Naive thymus-derived CD4-positive, alpha-beta T cell (primary cell): ENCODE results near the gene PLAU. TPM values are rescaled to one million over a fixed set of nuclear protein-coding genes. Genes with fewer than 3 reads are reported as not detected.
"Not testable (repeated sequence)": the region's sequence is repeated elsewhere in the genome, so short reads cannot be mapped to it uniquely, and the experiment has no call there.

Source experiments
- ATAC-seq: fragments of 150-1000 bp; cut with Tn5 transposase; 2 replicates; pipeline ENCODE4 v1.10.0; 2021; ENCODE audit warnings: mild to moderate bottlenecking, moderate library complexity
- CTCF ChIA-PET: fragments of 350-600 bp; sonication (Branson Sonifier 250); formaldehyde crosslinking; loops from one replicate; lab custom pipeline; 2021; ENCODE audit warnings: antibody characterized with exemption; lab: Charles Lee
- POLR2A ChIA-PET: fragments of 350-600 bp; sonication (Branson Sonifier 250); formaldehyde crosslinking; loops from one replicate; lab custom pipeline; 2021; ENCODE audit warnings: antibody characterized with exemption, inconsistent platforms; lab: Charles Lee
- DNase-seq, 9 donors: peaks; one replicate each; pipeline versions ENCODE4 v3.0.0 to v3.0.0-alpha.2; 2020 to 2022; ENCODE audit warnings: mixed read lengths in 1 of 9
- H3K27ac ChIP-seq: one replicate; pipeline ENCODE4 v1.7.0; 2013; ENCODE audit warnings: mild to moderate bottlenecking, low read depth, low read length, moderate library complexity
- H3K27me3 ChIP-seq, 2 donors: one replicate each; pipeline ENCODE4 v1.7.0; 2013; ENCODE audit warnings: low read length in 2 of 2, mild to moderate bottlenecking in 2 of 2, moderate library complexity in 2 of 2; ENCODE audit not compliant: control insufficient read depth in 2 of 2, insufficient read depth in 2 of 2
- H3K36me3 ChIP-seq, 3 experiments: 1 replicate in 2 of 3; 2 replicates in 1 of 3; pipeline ENCODE4 v1.7.0; 2013; ENCODE audit warnings: low read length in 3 of 3, mild to moderate bottlenecking in 3 of 3, moderate library complexity in 1 of 3; ENCODE audit not compliant: insufficient read depth in 3 of 3, control insufficient read depth in 2 of 3
- H3K4me1 ChIP-seq, 2 donors: one replicate each; pipeline ENCODE4 v1.7.0; 2013; ENCODE audit warnings: low read length in 2 of 2, mild to moderate bottlenecking in 2 of 2, moderate library complexity in 1 of 2; ENCODE audit not compliant: control insufficient read depth in 2 of 2, insufficient read depth in 2 of 2
- H3K4me3 ChIP-seq: 2 replicates; pipeline ENCODE4 v1.7.0; 2013; ENCODE audit warnings: mild to moderate bottlenecking, low read length
- H3K9me3 ChIP-seq, 3 experiments: 1 replicate in 2 of 3; 2 replicates in 1 of 3; pipeline ENCODE4 v1.7.0; 2013; ENCODE audit warnings: low read length in 3 of 3; ENCODE audit not compliant: control insufficient read depth in 2 of 3
- H3K27ac Mint-ChIP-seq, 9 donors: one replicate each; pipeline ENCODE4 v1.8.0; 2020 to 2022; ENCODE audit warnings: mixed read lengths in 9 of 9, mild to moderate bottlenecking in 8 of 9, moderate library complexity in 5 of 9, inconsistent platforms in 2 of 9
- H3K27me3 Mint-ChIP-seq, 5 donors: one replicate each; pipeline ENCODE4 v1.8.0; 2021 to 2022; ENCODE audit warnings: mixed read lengths in 5 of 5, mild to moderate bottlenecking in 1 of 5
- H3K36me3 Mint-ChIP-seq, 5 donors: one replicate each; pipeline ENCODE4 v1.8.0; 2020 to 2022; ENCODE audit warnings: mixed read lengths in 5 of 5, mild to moderate bottlenecking in 3 of 5, inconsistent platforms in 1 of 5
- H3K4me1 Mint-ChIP-seq, 7 donors: one replicate each; pipeline ENCODE4 v1.8.0; 2020 to 2022; ENCODE audit warnings: mixed read lengths in 7 of 7, mild to moderate bottlenecking in 3 of 7, inconsistent platforms in 1 of 7
- H3K4me3 Mint-ChIP-seq, 10 donors: one replicate each; pipeline ENCODE4 v1.8.0; 2020 to 2022; ENCODE audit warnings: mild to moderate bottlenecking in 10 of 10, mixed read lengths in 10 of 10, moderate library complexity in 6 of 10, inconsistent platforms in 2 of 10
- H3K9me3 Mint-ChIP-seq, 11 donors: one replicate each; pipeline ENCODE4 v1.8.0; 2020 to 2022; ENCODE audit warnings: mixed read lengths in 11 of 11, mild to moderate bottlenecking in 4 of 11, inconsistent platforms in 1 of 11, moderate library complexity in 1 of 11
- intact Hi-C, 2 donors: fragments of 100-400 bp; cut with micrococcal nuclease; formaldehyde crosslinking; loops; one replicate each; pipeline ENCODE4 v1.15.1; 2023
- polyA plus RNA-seq, 2 donors: library from polyadenylated mRNA; unstranded; fragments of 300-500 nt; fragmentation: Illumina TruSeq; gene quantifications; one replicate each; pipeline ENCODE4 v1.2.3, GENCODE V29; 2021
- total RNA-seq, 6 experiments: library from RNA in 5 of 6; stranded (reverse) in 5 of 6; gene quantifications; 1 replicate in 5 of 6; 2 replicates in 1 of 6; pipeline ENCODE4 v1.2.3 and lab custom pipeline; 2021 to 2026

Gene PLAU
- total and polyA plus RNA-seq, 7 experiments from 2014 or later: 0.42 to 0.97 (median 0.78) TPM; not detected in 2

DNA sequence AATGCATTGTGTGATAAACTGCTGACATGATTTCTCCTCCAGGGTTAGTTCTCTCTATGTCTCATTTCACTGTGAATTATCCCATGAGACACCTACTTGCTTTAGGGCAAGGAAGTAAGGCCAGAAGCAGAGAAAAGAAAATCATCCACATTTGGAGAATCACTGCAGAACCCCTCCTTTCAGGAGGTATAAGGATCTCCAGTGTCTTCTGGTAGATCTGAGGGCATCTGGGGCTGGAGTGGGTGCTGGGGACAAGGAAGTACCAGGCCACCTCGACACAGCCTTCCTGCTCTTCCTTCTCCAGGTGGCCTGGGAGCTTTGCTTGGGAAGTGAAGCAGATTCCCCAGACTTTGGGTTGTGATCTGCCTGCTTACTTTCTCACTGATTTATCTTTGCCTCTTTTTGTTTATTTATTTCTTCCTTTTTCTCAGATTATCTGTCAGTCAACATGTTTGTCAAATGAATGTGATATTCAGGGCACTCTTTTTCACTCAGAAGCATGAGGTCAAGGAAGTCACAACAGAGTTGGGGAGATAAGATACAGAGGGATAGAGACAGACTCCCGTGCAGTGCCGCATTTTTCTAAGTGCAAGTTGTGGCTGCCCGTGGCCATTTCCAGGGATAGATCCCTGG, 24.2 kb upstream of the PLAU start:
- Histone ChIP-seq H3K4me3 (no peak overlapping the region), H3K27ac (no peak overlapping the region), H3K9me3 (no peaks in the 10 kb centered on the region), H3K4me1 (no peaks in the 10 kb centered on the region), H3K27me3 (no peaks in the 10 kb centered on the region), H3K36me3 (no peaks in the 10 kb centered on the region)
- ChIA-PET POLR2A (interaction anchor here (0.6 to 1.5 kb wide), 3 partner anchors 54 to 148 kb away, joined by 3 to 7 read pairs (median 3); no protein-coding TSS in a partner anchor), CTCF (interaction anchor here (0.5 to 13.0 kb wide), 35 partner anchors 8 to 220 kb away, joined by 3 to 301 read pairs (median 4); no protein-coding TSS in a partner anchor)
- Mint-ChIP-seq H3K27me3 (no peaks in the 10 kb centered on the region), H3K4me1 (peaks cover 0 to 21% (median 0%) of the 10 kb centered on the region in 7 donors), H3K36me3 (no peaks in the 10 kb centered on the region), H3K27ac (no peak overlapping the region), H3K4me3 (no peak overlapping the region), H3K9me3 (no peaks in the 10 kb centered on the region)
- DNase-seq: no peak
- intact Hi-C loops: loop anchor here (1.0 to 2.0 kb wide), 9 partner anchors 36 to 348 kb away; partner anchors contain the start of gene VCL (in 1 of the 2)
- ATAC-seq: no peak

DNA sequence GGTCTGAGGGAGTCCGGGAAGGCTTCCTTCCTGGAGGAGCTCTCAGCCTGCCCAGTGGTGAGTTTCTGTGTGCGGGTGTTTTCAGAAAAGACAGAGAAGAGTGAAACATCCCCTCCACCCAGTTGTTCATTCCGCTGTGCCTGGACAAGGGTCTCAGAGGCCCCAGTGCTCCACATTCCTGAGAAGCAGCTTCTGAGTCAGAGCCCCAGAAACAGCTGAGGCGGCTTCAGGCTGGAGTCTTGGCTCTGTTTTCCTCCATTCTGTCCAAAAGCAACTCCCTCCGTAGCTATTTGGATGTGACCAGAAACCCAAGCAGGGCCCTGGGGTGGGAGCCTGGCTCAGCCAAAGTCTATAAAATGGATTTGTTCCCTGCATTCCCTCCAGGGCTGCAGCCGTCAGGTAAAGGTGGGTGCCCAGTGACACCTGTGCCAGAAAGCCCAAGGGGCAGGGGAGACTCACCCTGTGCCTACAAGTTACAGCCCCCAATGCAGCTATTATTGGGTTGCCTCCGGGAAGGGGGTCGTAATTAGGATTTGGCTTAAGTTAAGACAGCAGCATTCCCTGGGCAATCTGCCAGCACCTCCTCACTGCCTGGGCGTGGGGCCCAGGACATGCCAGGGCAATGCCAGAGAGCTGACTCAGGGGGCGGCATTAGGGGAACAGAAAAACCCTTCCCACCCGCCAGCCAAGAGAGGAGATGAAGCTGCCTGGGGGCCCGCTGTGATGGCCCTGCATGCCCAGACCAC, 23.5 kb upstream of the PLAU start:
- Histone ChIP-seq H3K36me3 (no peaks in the 10 kb centered on the region), H3K9me3 (no peaks in the 10 kb centered on the region), H3K4me1 (no peaks in the 10 kb centered on the region), H3K27me3 (no peaks in the 10 kb centered on the region), H3K4me3 (no peak overlapping the region), H3K27ac (no peak overlapping the region)
- POLR2A ChIA-PET: interaction anchor here (1.5 kb wide), 1 partner anchor 53 kb away, joined by 7 read pairs; no protein-coding TSS in a partner anchor
- ATAC-seq (no peak), DNase-seq (no peak)
- Mint-ChIP-seq H3K27ac (no peak overlapping the region), H3K9me3 (no peaks in the 10 kb centered on the region), H3K4me3 (no peak overlapping the region), H3K36me3 (no peaks in the 10 kb centered on the region), H3K27me3 (peaks cover 0 to under 1% (median 0%) of the 10 kb centered on the region in 5 donors), H3K4me1 (peaks cover 0 to 21% (median 0%) of the 10 kb centered on the region in 7 donors)
- CTCF ChIA-PET: interaction anchor here (0.7 to 13.0 kb wide), 14 partner anchors 8 to 194 kb away, joined by 3 to 301 read pairs (median 11); no protein-coding TSS in a partner anchor
- intact Hi-C loops: loop anchor here in 1 of 2 donors (2.0 kb wide), 1 partner anchor 111 kb away; the partner anchor contains the start of gene VCL

DNA sequence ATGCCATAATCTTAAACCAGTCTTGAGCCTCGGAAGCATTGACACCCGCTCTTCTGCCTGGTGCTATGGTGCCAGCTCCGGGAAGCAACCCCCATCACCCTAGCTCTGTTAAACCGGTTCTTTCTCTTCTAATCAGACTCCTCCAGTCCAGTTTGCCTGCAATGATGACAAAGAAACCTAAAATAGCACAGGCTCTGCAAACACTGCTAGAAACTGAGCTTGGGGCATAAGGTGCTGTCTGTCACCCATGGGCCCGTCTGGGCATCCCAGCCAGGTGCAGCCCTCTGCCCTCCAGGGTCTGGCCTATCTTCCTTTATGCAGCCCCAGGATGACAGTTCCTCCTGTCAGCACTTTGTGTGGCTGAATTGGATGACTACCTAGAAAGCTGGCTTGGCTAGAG, 22.4 kb upstream of the PLAU start:
- no peaks in the 10 kb centered on the region for H3K9me3 ChIP-seq
- no peak overlapping the region for H3K4me3 ChIP-seq
- intact Hi-C loops: no loop called here
- H3K4me1 ChIP-seq: no peaks in the 10 kb centered on the region
- peaks cover 0 to 21% (median 0%) of the 10 kb centered on the region in 7 donors for H3K4me1 Mint-ChIP-seq
- CTCF ChIA-PET: interaction anchor here (0.8 to 13.0 kb wide), 11 partner anchors 8 to 193 kb away, joined by 3 to 301 read pairs (median 11); no protein-coding TSS in a partner anchor
- no peak overlapping the region for H3K4me3 Mint-ChIP-seq
- ATAC-seq (no peak), DNase-seq (no peak)
- H3K36me3 Mint-ChIP-seq: no peaks in the 10 kb centered on the region
- POLR2A ChIA-PET: interaction anchor here (0.9 kb wide), 1 partner anchor 31 kb away, joined by 3 read pairs; no protein-coding TSS in a partner anchor
- no peaks in the 10 kb centered on the region for H3K27me3 ChIP-seq
- H3K9me3 Mint-ChIP-seq: no peaks in the 10 kb centered on the region
- H3K36me3 ChIP-seq: no peaks in the 10 kb centered on the region
- no peak overlapping the region for H3K27ac Mint-ChIP-seq
- H3K27ac ChIP-seq: no peak overlapping the region
- H3K27me3 Mint-ChIP-seq: peaks cover 0 to 9% (median 0%) of the 10 kb centered on the region in 5 donors

DNA sequence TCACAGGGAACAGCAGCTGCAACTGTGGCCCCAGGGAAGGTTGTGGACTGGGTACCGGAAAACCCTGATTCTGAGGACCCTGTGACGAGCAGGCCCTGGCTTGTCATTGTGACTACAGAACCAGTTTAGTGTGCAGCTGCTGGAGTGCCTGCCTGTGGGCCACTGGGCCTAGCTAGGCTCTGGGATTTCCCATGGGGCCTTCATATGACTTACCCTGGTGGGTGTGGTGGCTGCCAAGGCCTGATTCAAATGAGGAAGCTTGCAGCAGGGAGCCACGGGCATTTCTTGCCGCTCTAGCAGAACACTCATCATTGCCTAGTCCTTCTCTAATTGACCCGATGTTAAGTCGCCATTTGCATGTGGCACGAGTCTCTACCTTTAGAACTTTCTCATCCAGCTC, 21.9 kb upstream of the PLAU start:
- no peak for DNase-seq
- no peak overlapping the region for H3K27ac Mint-ChIP-seq

DNA sequence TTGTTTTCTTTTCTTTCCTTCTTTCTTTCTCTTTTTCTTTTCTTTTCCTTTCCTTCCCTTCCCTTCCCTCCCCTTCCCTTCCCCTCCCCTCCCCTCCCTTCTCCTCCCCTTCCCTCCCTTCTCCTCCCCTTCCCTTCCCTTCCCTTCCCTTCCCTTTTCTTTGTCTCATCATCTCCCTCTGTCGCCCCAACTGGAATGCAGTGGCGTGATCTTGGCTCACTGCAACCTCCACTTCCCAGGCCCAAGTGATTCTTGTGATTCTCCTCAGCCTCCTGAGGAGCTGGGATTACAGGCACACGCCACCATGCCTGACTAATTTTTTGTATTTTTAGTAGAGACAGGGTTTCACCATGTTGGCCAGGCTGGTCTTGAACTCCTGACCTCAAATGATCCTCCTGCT, 21.5 kb upstream of the PLAU start:
- H3K4me3 Mint-ChIP-seq, H3K4me1 ChIP-seq, ATAC-seq, H3K27ac Mint-ChIP-seq, H3K27me3 Mint-ChIP-seq, DNase-seq, H3K9me3 ChIP-seq, H3K36me3 Mint-ChIP-seq, H3K27me3 ChIP-seq, H3K36me3 ChIP-seq, H3K27ac ChIP-seq, H3K4me3 ChIP-seq, H3K9me3 Mint-ChIP-seq, intact Hi-C loops: not testable (repeated sequence)
- POLR2A ChIA-PET: interaction anchor here (0.9 to 1.1 kb wide), 2 partner anchors 30 to 51 kb away, joined by 3 read pairs; no protein-coding TSS in a partner anchor
- peaks cover 0 to 24% (median 0%) of the 10 kb centered on the region in 7 donors for H3K4me1 Mint-ChIP-seq
- CTCF ChIA-PET: interaction anchor here (0.8 to 13.0 kb wide), 6 partner anchors 9 to 192 kb away, joined by 3 to 301 read pairs (median 25); no protein-coding TSS in a partner anchor

More for the DNA sequence above, 21.9 kb upstream of the PLAU start:
- ChIA-PET POLR2A (interaction anchor here (0.9 to 1.1 kb wide), 2 partner anchors 31 to 51 kb away, joined by 3 read pairs; no protein-coding TSS in a partner anchor), CTCF (interaction anchor here (1.0 to 13.0 kb wide), 8 partner anchors 9 to 193 kb away, joined by 3 to 301 read pairs (median 14); no protein-coding TSS in a partner anchor)
- Mint-ChIP-seq H3K4me3 (no peak overlapping the region), H3K9me3 (no peaks in the 10 kb centered on the region), H3K4me1 (peaks cover 0 to 21% (median 0%) of the 10 kb centered on the region in 7 donors), H3K36me3 (no peaks in the 10 kb centered on the region), H3K27me3 (peaks cover 0 to 10% (median 0%) of the 10 kb centered on the region in 5 donors)
- peak; percentile 83 for ATAC-seq
- H3K4me1 ChIP-seq: no peaks in the 10 kb centered on the region
- no peaks in the 10 kb centered on the region for H3K36me3 ChIP-seq
- intact Hi-C loops: no loop called here
- no peak overlapping the region for H3K27ac ChIP-seq
- no peaks in the 10 kb centered on the region for H3K9me3 ChIP-seq
- no peak overlapping the region for H3K4me3 ChIP-seq
- H3K27me3 ChIP-seq: no peaks in the 10 kb centered on the region

DNA sequence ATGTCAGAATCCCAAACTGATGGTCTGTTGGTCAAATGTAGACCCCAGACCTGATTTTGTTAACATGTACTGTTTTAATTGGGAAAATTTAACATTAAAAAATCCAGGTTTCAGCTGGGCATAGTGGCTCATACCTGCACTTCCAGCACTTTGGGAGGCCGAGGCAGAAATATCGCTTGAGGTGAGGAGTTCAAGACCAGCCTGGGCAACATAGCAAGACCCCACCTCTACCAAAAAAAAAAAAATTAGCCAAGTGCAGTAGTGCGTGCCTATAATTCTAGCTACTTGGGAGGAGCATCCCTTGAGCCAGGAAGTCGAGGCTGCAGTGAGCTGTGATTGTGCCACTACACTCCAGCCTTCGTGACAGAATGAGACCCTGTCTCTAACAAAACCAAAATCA, 20.7 kb upstream of the PLAU start:
- no peaks in the 10 kb centered on the region for H3K36me3 Mint-ChIP-seq
- H3K9me3 Mint-ChIP-seq: no peaks in the 10 kb centered on the region
- ATAC-seq: no peak
- no peaks in the 10 kb centered on the region for H3K4me1 ChIP-seq
- no peak for DNase-seq
- POLR2A ChIA-PET: interaction anchor here (1.1 kb wide), 1 partner anchor 50 kb away, joined by 3 read pairs; no protein-coding TSS in a partner anchor
- H3K4me3 Mint-ChIP-seq: no peak overlapping the region
- no peak overlapping the region for H3K27ac ChIP-seq
- peaks cover 0 to 10% (median 0%) of the 10 kb centered on the region in 5 donors for H3K27me3 Mint-ChIP-seq
- H3K27me3 ChIP-seq: no peaks in the 10 kb centered on the region
- CTCF ChIA-PET: interaction anchor here (0.8 to 13.0 kb wide), 5 partner anchors 10 to 192 kb away, joined by 3 to 301 read pairs (median 18); no protein-coding TSS in a partner anchor
- H3K4me3 ChIP-seq: no peak overlapping the region
- peaks cover 0 to 24% (median 0%) of the 10 kb centered on the region in 7 donors for H3K4me1 Mint-ChIP-seq
- no peaks in the 10 kb centered on the region for H3K36me3 ChIP-seq
- H3K9me3 ChIP-seq: no peaks in the 10 kb centered on the region
- intact Hi-C loops: no loop called here
- H3K27ac Mint-ChIP-seq: no peak overlapping the region
